Measurements from ENCODE around the gene ECE1.

DNA sequence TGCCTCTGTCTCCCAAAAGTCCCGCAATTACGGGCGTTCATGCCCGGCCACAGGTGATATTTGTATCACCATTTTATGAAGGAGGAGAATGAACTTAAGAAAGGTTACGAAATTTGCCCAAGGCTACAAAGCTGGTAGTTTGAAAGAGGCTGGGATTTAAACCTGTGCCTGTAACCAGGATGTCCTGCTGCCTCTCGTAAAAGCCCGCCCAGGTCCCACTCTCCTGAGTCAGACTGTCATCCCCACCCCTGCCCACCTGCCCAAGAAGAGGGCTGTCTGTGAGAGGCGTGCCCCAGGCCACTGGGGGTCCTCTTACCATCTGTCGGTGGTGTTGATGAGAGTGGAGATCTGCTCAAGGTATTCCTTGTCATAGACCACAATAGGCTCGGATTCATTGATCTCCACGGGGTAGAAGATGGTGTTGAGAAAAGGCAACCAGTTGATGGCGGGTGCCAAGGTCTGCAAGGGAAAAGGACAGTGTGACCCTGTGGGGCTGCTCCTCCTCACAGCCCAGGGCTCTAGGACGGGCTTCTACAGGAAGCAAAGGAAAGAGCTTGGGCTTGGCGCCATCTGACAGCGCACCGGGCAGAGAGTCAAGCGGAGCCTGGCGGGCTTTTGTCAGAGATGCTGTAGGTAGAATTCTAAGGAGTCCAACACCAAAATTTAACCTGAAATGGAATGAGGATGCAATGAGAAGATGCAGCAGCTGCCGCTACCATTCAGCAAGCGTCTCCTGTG lies 43.2 kb downstream of the ECE1 start:
- TF ChIP-seq, protein P1, sequence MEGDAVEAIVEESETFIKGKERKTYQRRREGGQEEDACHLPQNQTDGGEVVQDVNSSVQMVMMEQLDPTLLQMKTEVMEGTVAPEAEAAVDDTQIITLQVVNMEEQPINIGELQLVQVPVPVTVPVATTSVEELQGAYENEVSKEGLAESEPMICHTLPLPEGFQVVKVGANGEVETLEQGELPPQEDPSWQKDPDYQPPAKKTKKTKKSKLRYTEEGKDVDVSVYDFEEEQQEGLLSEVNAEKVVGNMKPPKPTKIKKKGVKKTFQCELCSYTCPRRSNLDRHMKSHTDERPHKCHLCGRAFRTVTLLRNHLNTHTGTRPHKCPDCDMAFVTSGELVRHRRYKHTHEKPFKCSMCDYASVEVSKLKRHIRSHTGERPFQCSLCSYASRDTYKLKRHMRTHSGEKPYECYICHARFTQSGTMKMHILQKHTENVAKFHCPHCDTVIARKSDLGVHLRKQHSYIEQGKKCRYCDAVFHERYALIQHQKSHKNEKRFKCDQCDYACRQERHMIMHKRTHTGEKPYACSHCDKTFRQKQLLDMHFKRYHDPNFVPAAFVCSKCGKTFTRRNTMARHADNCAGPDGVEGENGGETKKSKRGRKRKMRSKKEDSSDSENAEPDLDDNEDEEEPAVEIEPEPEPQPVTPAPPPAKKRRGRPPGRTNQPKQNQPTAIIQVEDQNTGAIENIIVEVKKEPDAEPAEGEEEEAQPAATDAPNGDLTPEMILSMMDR (IDR thresholded peaks at IDR 0.05) = no peak
- TF ChIP-seq POLR2A (IDR thresholded peaks at IDR 0.05) = no peak
